ENCODE measurements around the gene FAM3C.
"Not testable (repeated sequence)": the region's sequence is repeated elsewhere in the genome, so short reads cannot be mapped to it uniquely, and the experiment has no call there.

Gene FAM3C

GRCh38 chr7:121395961-121396757, at the start of gene FAM3C:
Gene FAM3C (minus strand): TSS chr7:121396308. CDS start chr7:121382969, 13,339 bp downstream.
- peak; percentile 81 for DNase-seq

- DNase-seq: no peak
Measured at GRCh38 chr7:121442845-121443244, 46.7 kb upstream of the FAM3C start.

- no peak for DNase-seq
Measured at GRCh38 chr7:121440857-121441503, 44.9 kb upstream of the FAM3C start.

GRCh38 chr7:121438043-121438955, 42.2 kb upstream of the FAM3C start:
- DNase-seq: peak; percentile 72

- DNase-seq: no peak
Measured at GRCh38 chr7:121437470-121437869, 41.4 kb upstream of the FAM3C start.

- DNase-seq: no peak
Measured at GRCh38 chr7:121436688-121437087, 40.6 kb upstream of the FAM3C start.

GRCh38 chr7:121436136-121436535, 40.0 kb upstream of the FAM3C start:
- no peak for DNase-seq

- DNase-seq: no peak
Measured at GRCh38 chr7:121433775-121434174, 37.7 kb upstream of the FAM3C start.

GRCh38 chr7:121432486-121432885, 36.4 kb upstream of the FAM3C start:
- DNase-seq: not testable (repeated sequence)

GRCh38 chr7:121431996-121432395, 35.9 kb upstream of the FAM3C start:
- no peak for DNase-seq

GRCh38 chr7:121431389-121431995, 35.4 kb upstream of the FAM3C start:
- no peak for DNase-seq

- DNase-seq: no peak
Measured at GRCh38 chr7:121430558-121430957, 34.5 kb upstream of the FAM3C start.

- DNase-seq: no peak
Measured at GRCh38 chr7:121429798-121430197, 33.7 kb upstream of the FAM3C start.

- DNase-seq: no peak
Measured at GRCh38 chr7:121428855-121429489, 32.9 kb upstream of the FAM3C start.

- DNase-seq: not testable (repeated sequence)
Measured at GRCh38 chr7:121421743-121422142, 25.6 kb upstream of the FAM3C start.

- no peak for DNase-seq
Measured at GRCh38 chr7:121420976-121421375, 24.9 kb upstream of the FAM3C start.

- no peak for DNase-seq
Measured at GRCh38 chr7:121419201-121420148, 23.4 kb upstream of the FAM3C start.

GRCh38 chr7:121416533-121416932, 20.4 kb upstream of the FAM3C start:
- no peak for DNase-seq

GRCh38 chr7:121414436-121414835, 18.3 kb upstream of the FAM3C start:
- DNase-seq: no peak

GRCh38 chr7:121411597-121411979, 15.5 kb upstream of the FAM3C start:
- DNase-seq: no peak

Data from activated T-cell treated with anti-CD3 and anti-CD28 coated beads, Interleukin-2, amount 50 U/mL, for 1 hour (primary cell).